KMS-11 (cell line): ENCODE measurements around the gene AQP1.

Experiments used
- H2AFZ ChIP-seq: fragments of 200-600 bp; sonication (generic); 2 replicates; pipeline ENCODE4 v1.6.1; 2016; ENCODE audit warnings: antibody characterized with exemption, mixed run types, low read depth
- H3K27ac ChIP-seq: fragments of 200-600 bp; sonication (generic); 2 replicates; pipeline ENCODE4 v1.6.1; 2016; ENCODE audit warnings: mild to moderate bottlenecking, mixed run types
- H3K27me3 ChIP-seq: fragments of 200-600 bp; sonication (generic); 2 replicates; pipeline ENCODE4 v1.6.1; 2017; ENCODE audit warnings: mild to moderate bottlenecking, low read depth, mixed run types, moderate library complexity; ENCODE audit not compliant: insufficient read depth
- H3K36me3 ChIP-seq: fragments of 200-600 bp; sonication (generic); 2 replicates; pipeline ENCODE4 v1.6.1; 2017; ENCODE audit warnings: mild to moderate bottlenecking, mixed run types; ENCODE audit not compliant: insufficient read depth
- H3K4me1 ChIP-seq: fragments of 200-600 bp; sonication (generic); 2 replicates; pipeline ENCODE4 v1.6.1; 2016; ENCODE audit warnings: mild to moderate bottlenecking, low read depth, mixed run types; ENCODE audit not compliant: poor library complexity, severe bottlenecking
- H3K4me2 ChIP-seq: fragments of 200-600 bp; sonication (generic); 2 replicates; pipeline ENCODE4 v1.7.0; 2016; ENCODE audit warnings: mild to moderate bottlenecking, mixed run types
- H3K4me3 ChIP-seq: fragments of 200-600 bp; sonication (generic); IDR thresholded peaks from 2 replicates; pipeline ENCODE4 v1.6.1; 2017; ENCODE audit warnings: low read depth, low read length, mixed read lengths; ENCODE audit not compliant: insufficient read depth
- H3K79me2 ChIP-seq: fragments of 200-600 bp; sonication (generic); 2 replicates; pipeline ENCODE4 v1.6.1; 2016; ENCODE audit warnings: low read depth, mixed run types; ENCODE audit not compliant: insufficient read depth
- H3K9ac ChIP-seq: fragments of 200-600 bp; sonication (generic); 2 replicates; pipeline ENCODE4 v1.6.1; 2016; ENCODE audit warnings: mild to moderate bottlenecking, mixed run types
- H4K20me1 ChIP-seq: fragments of 200-600 bp; sonication (generic); 2 replicates; pipeline ENCODE4 v1.6.1; 2016; ENCODE audit warnings: mild to moderate bottlenecking, mixed run types; ENCODE audit not compliant: insufficient read depth
- CTCF ChIP-seq: fragments of 200-600 bp; sonication (generic); conservative IDR thresholded peaks from 2 replicates; pipeline ENCODE4 v1.6.1; 2017; ENCODE audit warnings: low read depth, mild to moderate bottlenecking, antibody characterized with exemption, low read length, moderate library complexity, mixed read lengths

AQP1 gene

GRCh38 chr7:30927559-30927958 is 15.9 kb downstream of the AQP1 start:
- Histone ChIP-seq H3K4me2 (no peak overlapping the region), H3K4me3 (no peak overlapping the region), H3K79me2 (no peaks in the 10 kb centered on the region), H3K36me3 (no peaks in the 10 kb centered on the region), H3K4me1 (no peaks in the 10 kb centered on the region), H2AFZ (no peak overlapping the region), H3K27me3 (no peaks in the 10 kb centered on the region; the same call in 1 of the 2 replicates), H3K27ac (no peak overlapping the region), H3K9ac (no peak overlapping the region), H4K20me1 (no peaks in the 10 kb centered on the region)
- no peak for TF ChIP-seq CTCF

- TF ChIP-seq CTCF: no peak
- Histone ChIP-seq H3K9ac (no peak overlapping the region), H3K27me3 (no peaks in the 10 kb centered on the region; the same call in 1 of the 2 replicates), H3K4me3 (no peak overlapping the region), H3K27ac (no peak overlapping the region), H2AFZ (no peak overlapping the region), H3K36me3 (no peaks in the 10 kb centered on the region), H3K4me1 (no peaks in the 10 kb centered on the region), H4K20me1 (no peaks in the 10 kb centered on the region), H3K79me2 (no peaks in the 10 kb centered on the region), H3K4me2 (no peak overlapping the region)
Measured at GRCh38 chr7:30928254-30928872, 16.7 kb downstream of the AQP1 start.

GRCh38 chr7:30929686-30930085 is 18.0 kb downstream of the AQP1 start:
- H4K20me1 ChIP-seq: no peaks in the 10 kb centered on the region
- no peaks in the 10 kb centered on the region; the same call in 1 of the 2 replicates for H3K27me3 ChIP-seq
- H3K27ac ChIP-seq: no peak overlapping the region
- no peak overlapping the region for H3K4me3 ChIP-seq
- no peak overlapping the region for H3K4me2 ChIP-seq
- H3K9ac ChIP-seq: no peak overlapping the region
- H2AFZ ChIP-seq: no peak overlapping the region
- H3K36me3 ChIP-seq: no peaks in the 10 kb centered on the region
- no peak for TF ChIP-seq CTCF
- no peaks in the 10 kb centered on the region for H3K79me2 ChIP-seq
- H3K4me1 ChIP-seq: no peaks in the 10 kb centered on the region

- H4K20me1 ChIP-seq: no peaks in the 10 kb centered on the region
- H3K4me3 ChIP-seq: no peak overlapping the region
- no peak overlapping the region for H2AFZ ChIP-seq
- no peak for TF ChIP-seq CTCF
- H3K36me3 ChIP-seq: no peaks in the 10 kb centered on the region
- no peak overlapping the region for H3K4me2 ChIP-seq
- no peak overlapping the region for H3K27ac ChIP-seq
- H3K4me1 ChIP-seq: no peaks in the 10 kb centered on the region
- no peaks in the 10 kb centered on the region; the same call in 1 of the 2 replicates for H3K27me3 ChIP-seq
- no peak overlapping the region for H3K9ac ChIP-seq
- H3K79me2 ChIP-seq: no peaks in the 10 kb centered on the region
Measured at GRCh38 chr7:30930621-30931020, 19.0 kb downstream of the AQP1 start.
